KOPT-K1 (cell line): ENCODE results near the gene DOCK7.
A peak's percentile ranks its signal among the peaks of the same experiment; 100 is the strongest.
"Not testable (repeated sequence)": the region's sequence is repeated elsewhere in the genome, so short reads cannot be mapped to it uniquely, and the experiment has no call there.

ENCODE experiments used
- H3K27ac ChIP-seq: fragments of 200-600 bp; sonication (generic); 2 replicates; pipeline ENCODE4 v1.5.1; 2016; ENCODE audit warnings: antibody characterized with exemption, mild to moderate bottlenecking, low read depth, low read length; ENCODE audit not compliant: poor library complexity, severe bottlenecking
- H3K36me3 ChIP-seq: fragments of 200-600 bp; sonication (generic); 2 replicates; pipeline ENCODE4 v1.5.1; 2017; ENCODE audit warnings: antibody characterized with exemption, mild to moderate bottlenecking, low read length, moderate library complexity; ENCODE audit not compliant: insufficient read depth
- H3K9me3 ChIP-seq: fragments of 200-600 bp; sonication (generic); 2 replicates; pipeline ENCODE4 v1.5.1; 2017; ENCODE audit warnings: antibody characterized with exemption, low read length, mild to moderate bottlenecking; ENCODE audit not compliant: insufficient read depth, poor library complexity, severe bottlenecking

The DOCK7 gene

DNA sequence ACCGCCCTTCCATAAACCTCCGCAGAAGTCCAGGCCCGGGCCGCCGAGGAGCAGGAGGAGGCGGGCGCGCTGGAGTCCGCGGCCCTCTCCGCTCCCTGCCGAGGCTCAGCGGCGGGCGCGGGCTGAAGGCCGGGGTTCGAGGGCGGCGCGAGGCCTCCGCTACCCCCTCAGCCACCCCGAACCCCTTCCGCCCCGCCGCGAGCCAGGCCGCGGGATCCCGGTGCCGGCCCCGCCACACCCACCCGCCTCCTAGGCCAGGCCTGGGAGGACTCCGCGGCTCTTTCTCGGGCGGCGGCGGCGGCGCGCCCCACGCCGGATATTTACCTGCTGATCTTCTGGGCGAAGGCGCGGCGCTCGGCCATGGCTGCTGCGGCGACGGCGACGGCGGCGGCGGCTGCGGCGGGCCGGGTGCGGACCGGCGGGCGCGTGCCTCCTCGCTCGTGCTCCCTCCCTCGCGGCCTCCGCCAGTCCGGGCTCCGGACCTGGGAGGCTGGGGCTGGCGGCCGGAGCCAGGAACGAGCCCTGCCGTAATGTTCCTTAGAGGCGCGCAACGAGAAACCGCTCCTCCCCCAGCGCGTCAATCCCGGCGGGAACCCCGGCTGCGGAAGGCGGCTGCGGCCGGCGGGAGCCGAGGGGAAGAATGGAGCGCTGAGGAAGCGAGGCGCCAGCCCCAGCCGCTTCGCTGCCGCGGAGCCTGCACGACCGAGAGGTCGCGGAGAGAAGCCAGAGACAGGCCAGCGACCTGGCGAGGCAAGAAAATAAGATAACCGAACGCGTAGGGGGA is at the start of gene DOCK7:
DOCK7 (minus strand) TSS at position 484 of the 784 bp plus-strand sequence; CDS start at position 362, 122 bp downstream.
- Histone ChIP-seq H3K9me3 (no peaks in the 10 kb centered on the region), H3K27ac (peak within 1 kb of the TSS; percentile 60), H3K36me3 (no peaks in the 10 kb centered on the region)

GRCh38 chr1:62735491-62736171 is 47.4 kb upstream of the DOCK7 start:
- Histone ChIP-seq H3K27ac (no peak overlapping the region), H3K9me3 (no peaks in the 10 kb centered on the region), H3K36me3 (no peaks in the 10 kb centered on the region)

DNA sequence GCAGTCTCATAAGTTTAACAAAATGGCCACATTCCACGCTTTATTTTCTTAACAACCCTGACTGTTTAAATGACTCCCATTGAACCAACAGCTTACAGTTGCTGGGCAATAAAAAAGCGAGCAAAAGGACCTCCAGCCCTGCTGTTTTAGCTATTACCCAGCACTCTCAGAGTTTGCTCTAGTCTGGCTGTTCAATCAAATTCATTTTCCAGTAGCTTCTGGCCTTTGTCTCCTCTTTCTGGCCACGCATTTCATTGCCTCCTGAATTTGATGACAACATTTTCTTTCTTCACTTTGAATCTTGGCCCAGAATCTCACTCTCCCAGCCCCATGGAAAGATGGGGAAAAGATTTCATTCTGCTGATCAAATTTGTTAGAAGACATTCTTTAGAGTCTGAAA is 44.1 kb upstream of the DOCK7 start:
- no peak overlapping the region for H3K27ac ChIP-seq
- H3K9me3 ChIP-seq, result no peaks in the 10 kb centered on the region
- no peaks in the 10 kb centered on the region for H3K36me3 ChIP-seq

DNA sequence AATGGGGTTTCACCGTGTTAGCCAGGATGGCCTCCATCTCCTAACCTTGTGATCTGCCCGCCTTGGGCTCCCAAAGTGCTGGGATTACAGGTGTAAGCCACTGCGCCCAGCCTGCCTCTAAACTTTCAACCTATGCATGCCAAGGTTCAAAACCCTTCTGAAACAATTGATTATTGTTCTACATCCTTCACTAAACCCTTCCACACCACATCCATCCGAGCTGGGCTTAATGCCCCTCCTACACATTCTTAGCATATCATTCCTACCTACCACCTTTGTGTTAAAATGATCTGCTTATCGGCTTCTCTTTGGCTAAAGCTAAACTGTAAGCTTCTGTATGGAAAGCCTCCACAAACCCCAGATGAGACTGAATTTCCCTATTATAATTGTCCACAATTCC is 40.8 kb upstream of the DOCK7 start:
- no peak overlapping the region for H3K27ac ChIP-seq
- no peaks in the 10 kb centered on the region for H3K36me3 ChIP-seq
- no peaks in the 10 kb centered on the region for H3K9me3 ChIP-seq

DNA sequence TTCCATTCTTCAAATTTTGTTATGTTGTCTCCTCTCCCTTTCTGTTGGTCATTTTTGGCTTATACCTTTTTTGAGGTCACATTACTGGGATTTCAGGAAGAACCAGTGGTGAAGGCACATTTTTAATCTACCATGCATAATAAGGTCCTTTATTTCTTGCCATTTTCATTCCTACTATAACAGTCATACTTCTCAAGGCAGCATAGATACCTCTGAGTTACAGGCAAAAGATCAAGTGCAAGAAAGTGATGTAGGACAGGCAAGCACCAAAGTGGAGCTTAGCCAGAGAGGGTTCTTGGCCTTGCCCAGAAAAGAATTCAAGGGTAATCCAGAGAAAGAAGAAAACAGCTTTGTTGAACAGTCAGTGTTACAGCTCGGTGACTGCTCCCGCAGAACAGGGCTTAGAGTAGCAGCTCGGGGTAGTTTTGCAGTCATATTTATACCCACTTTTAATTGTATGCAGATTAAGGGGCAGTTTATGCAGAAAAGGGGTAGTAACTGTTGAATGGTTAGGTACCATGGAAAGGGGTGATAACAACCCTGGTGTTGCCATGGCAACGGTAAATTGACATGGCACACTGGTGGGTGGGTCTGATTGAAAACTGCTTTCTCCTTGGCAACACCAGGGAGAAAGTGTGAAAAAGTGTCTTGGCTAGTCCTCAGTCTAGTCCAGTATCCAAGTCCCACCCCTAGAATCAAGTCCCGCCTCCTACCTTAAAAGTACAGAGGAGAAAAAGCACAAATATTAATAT is 39.6 kb upstream of the DOCK7 start:
- Histone ChIP-seq H3K9me3 (no peaks in the 10 kb centered on the region), H3K36me3 (no peaks in the 10 kb centered on the region), H3K27ac (no peak overlapping the region)

DNA sequence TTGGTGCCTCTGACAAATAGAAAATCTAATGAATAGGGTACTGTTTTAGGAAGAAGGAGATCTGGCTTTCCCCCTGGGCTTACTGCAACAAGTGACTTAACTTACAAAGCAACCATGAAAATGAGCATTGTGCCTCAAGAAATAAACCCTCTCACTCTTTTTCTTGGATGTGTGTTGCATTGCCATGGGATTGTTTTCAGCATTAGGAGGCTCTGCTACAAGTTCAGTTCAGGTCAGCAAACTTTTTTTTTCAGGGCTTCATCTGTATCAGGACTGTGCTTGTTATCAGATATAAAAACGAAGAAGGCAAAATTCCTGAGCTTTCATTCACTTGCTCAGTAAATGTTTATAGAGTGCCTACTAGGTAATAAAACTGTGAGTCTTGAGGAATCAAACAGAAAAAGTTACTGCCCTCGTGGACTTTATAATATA is 37.8 kb upstream of the DOCK7 start:
- Histone ChIP-seq H3K9me3 (no peaks in the 10 kb centered on the region), H3K27ac (no peak overlapping the region), H3K36me3 (no peaks in the 10 kb centered on the region)

GRCh38 chr1:62725255-62725654 is 37.1 kb upstream of the DOCK7 start:
- Histone ChIP-seq H3K36me3 (no peaks in the 10 kb centered on the region), H3K9me3 (no peaks in the 10 kb centered on the region), H3K27ac (no peak overlapping the region)

DNA sequence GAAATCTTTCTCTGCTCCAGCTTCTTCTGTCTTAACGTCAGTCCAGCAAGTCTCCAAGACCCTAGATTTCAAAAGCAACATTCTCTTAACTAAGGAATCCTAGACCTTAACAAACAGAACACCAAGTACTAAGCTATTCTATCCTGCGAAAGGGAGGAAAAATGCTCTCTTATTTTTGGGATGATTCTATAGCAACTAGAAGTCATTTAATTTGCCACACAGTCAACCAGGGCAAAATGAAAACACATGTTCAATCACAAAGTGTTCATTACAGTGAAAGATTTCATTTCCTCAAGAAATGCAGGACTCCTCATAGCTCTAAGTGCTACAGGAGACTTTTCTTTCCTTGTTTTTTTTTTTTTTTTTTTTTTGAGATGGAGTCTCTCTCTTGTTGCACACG is 36.2 kb upstream of the DOCK7 start:
- Histone ChIP-seq H3K9me3 (no peaks in the 10 kb centered on the region), H3K27ac (no peak overlapping the region), H3K36me3 (no peaks in the 10 kb centered on the region)

DNA sequence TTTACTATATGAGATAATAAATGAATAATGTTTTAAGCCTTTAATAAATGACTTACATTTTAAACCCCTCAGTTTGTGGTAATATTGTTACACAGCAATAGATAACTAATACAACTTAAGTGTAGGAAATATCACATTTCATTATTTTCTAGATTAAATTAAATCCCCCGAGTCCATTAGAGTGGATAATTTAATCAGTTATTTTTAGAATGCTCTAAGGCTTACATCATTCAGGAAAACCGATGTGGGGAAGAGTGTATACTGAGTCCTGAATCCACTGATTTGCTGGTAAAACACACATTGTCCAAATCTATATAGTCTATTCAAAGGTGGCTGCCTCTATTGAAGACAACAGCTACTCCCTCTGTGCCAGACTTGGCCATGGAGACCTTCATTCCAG is 35.7 kb upstream of the DOCK7 start:
- H3K27ac ChIP-seq, result no peak overlapping the region
- H3K36me3 ChIP-seq, result no peaks in the 10 kb centered on the region
- no peaks in the 10 kb centered on the region for H3K9me3 ChIP-seq

GRCh38 chr1:62722796-62723195 is 34.6 kb upstream of the DOCK7 start:
- no peaks in the 10 kb centered on the region for H3K9me3 ChIP-seq
- H3K27ac ChIP-seq, result no peak overlapping the region
- H3K36me3 ChIP-seq, result no peaks in the 10 kb centered on the region

DNA sequence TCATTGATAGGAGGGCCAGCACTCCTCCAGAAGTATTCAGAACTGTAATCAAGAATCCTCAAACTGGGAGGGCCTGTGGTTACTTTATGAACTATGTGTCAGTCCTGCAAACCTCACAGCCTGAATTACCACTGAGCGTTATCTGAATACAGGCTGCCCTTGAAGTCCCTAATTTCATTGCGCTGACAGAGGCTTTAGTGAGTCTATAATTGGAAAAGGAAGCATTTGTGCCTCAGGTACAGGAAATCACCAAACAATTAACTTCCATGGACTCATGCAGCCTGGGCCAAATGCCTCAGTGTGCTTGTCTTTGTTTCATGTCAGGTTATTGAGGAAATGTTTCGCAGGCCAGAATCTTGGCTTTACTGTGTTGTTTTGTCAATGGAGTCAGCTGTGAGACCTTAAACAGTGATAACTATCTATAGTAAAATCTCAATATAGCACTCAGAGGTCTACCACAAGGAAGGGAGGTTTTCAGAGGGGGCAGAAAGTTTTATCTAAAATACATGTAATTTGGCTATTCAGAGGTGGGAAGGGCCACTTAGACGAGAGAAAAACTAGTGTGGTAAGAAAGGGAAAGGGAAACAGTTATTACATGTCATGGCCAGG is 32.9 kb upstream of the DOCK7 start:
- Histone ChIP-seq H3K36me3 (no peaks in the 10 kb centered on the region), H3K27ac (no peak overlapping the region), H3K9me3 (no peaks in the 10 kb centered on the region)

DNA sequence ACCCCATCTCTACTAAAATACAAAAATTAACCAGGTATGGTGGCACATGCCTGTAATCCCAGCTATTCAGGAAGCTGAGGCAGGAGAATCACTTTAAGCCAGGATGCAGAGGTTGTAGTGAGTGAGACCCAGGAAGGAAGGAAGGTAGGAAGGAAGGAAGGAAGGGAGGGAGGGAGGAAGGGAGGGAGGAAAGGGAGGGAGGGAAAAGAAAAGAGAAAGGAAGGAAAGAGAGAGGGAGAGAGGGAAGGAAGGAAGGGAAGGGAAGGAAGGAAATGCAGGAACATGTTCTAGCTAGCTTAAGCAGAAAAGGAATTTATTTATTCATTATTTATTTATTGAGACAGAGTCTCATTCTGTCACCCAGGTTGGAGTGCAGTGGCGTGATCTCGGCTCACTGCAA is 30.2 kb upstream of the DOCK7 start:
- not testable (repeated sequence) for H3K36me3 ChIP-seq, H3K9me3 ChIP-seq, H3K27ac ChIP-seq

DNA sequence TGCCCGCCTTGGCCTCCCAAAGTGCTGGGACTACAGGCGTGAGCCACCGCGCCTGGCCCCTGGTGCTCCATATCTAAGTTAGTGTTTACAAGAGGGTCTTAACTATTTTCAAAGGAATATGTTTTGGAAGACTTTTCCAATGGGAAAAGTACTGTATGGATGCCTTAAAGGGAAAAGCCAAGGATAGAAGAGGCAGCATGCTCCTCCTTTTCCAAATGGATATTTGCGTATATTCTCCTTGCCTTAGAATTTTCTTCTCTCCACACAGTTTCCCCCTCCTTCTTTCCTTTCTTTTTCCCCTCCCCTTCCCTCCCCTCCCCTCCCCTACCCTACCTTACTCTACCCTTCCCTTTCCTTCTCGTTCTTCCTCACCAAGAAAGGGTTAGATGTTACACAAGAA is 29.3 kb upstream of the DOCK7 start:
- Histone ChIP-seq H3K9me3 (no peaks in the 10 kb centered on the region), H3K36me3 (no peaks in the 10 kb centered on the region), H3K27ac (no peak overlapping the region)

GRCh38 chr1:62716397-62716796 is 28.2 kb upstream of the DOCK7 start:
- no peaks in the 10 kb centered on the region for H3K36me3 ChIP-seq
- H3K9me3 ChIP-seq, result no peaks in the 10 kb centered on the region
- no peak overlapping the region for H3K27ac ChIP-seq
